ENCODE results near the gene RPL32. TPM values are rescaled to one million over a fixed set of nuclear protein-coding genes. Genes with fewer than 3 reads are reported as not detected.
"Not testable (repeated sequence)": the region's sequence is repeated elsewhere in the genome, so short reads cannot be mapped to it uniquely, and the experiment has no call there.

RPL32 gene
- total RNA-seq, 1 donor from 2014 or later = 1,479 TPM

DNA sequence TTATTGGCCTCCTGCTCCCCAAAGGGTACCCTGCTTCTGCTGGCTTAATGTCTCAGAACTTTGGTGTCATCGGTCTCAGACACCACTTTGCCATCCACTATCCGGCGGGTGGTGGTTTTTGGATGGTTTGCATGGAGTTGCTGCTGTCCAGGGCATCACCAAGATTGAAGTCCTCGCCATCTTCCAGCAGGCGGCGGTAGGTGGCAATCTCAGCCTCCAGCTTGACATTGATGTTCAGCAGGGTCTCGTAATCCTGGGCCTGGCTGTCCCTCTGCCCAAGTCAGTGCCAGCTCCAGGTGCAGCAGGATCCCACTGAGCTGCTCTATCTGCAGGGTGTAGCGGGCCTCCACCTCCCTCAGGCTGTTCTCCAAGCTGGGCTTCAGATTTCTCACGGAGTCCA, 54.0 kb downstream of the RPL32 start:
- not testable (repeated sequence) for H3K36me3 ChIP-seq (ENCODE audit: insufficient read depth, low read length); FAIRE-seq; H3K27ac Mint-ChIP-seq (ENCODE audit: unreplicated experiment); H3K27me3 Mint-ChIP-seq (ENCODE audit: low read depth, unreplicated experiment); H3K9ac ChIP-seq (ENCODE audit: low read length); H3K4me3 ChIP-seq (ENCODE audit: insufficient read depth, low read depth, low read length); DNase-seq (ENCODE audit: low read depth); H3K36me3 Mint-ChIP-seq (ENCODE audit: low read depth, unreplicated experiment); H3K9me3 Mint-ChIP-seq (ENCODE audit: unreplicated experiment); H3K27ac ChIP-seq (ENCODE audit: low read depth, low read length); H2AFZ ChIP-seq (ENCODE audit: low read depth, low read length); H3K4me2 ChIP-seq (ENCODE audit: low read length); H3K27me3 ChIP-seq (ENCODE audit: insufficient read depth, low read length); H3K79me2 ChIP-seq (ENCODE audit: insufficient read depth, low read length); H4K20me1 ChIP-seq (ENCODE audit: insufficient read depth, low read length); H3K4me1 Mint-ChIP-seq (ENCODE audit: low read depth, unreplicated experiment); H3K4me1 ChIP-seq (ENCODE audit: insufficient read depth, low read length); H3K9me3 ChIP-seq (ENCODE audit: insufficient read depth, low read depth, low read length); H3K4me3 Mint-ChIP-seq (ENCODE audit: unreplicated experiment)

DNA sequence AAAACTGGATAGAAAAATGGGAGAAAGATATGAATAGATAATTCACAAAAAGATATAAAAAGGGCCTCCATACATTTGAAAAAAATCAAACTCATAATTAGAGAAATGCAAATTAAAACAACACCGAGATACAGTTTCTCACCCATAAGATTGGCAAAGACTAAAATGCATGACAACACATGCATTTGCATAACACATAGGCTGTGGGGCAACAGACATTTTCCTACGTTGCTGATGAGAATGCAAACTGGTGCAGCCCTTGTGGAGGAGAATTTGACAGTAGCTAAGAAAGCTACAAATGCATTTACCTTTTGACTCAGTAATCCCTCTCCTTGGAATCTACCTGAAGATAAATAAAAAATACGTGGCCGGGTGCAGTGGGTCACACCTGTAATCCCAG, 56.3 kb downstream of the RPL32 start:
- H3K4me3 Mint-ChIP-seq (ENCODE audit: unreplicated experiment) = no peak overlapping the region
- H2AFZ ChIP-seq (ENCODE audit: low read depth, low read length) = no peak overlapping the region
- H3K9me3 ChIP-seq (ENCODE audit: insufficient read depth, low read depth, low read length) = no peaks in the 10 kb centered on the region
- no peaks in the 10 kb centered on the region for H3K79me2 ChIP-seq (ENCODE audit: insufficient read depth, low read length)
- H3K36me3 Mint-ChIP-seq (ENCODE audit: low read depth, unreplicated experiment) = no peaks in the 10 kb centered on the region
- no peak for DNase-seq (ENCODE audit: low read depth)
- H4K20me1 ChIP-seq (ENCODE audit: insufficient read depth, low read length) = no peaks in the 10 kb centered on the region
- no peak overlapping the region for H3K9ac ChIP-seq (ENCODE audit: low read length)
- no peak for FAIRE-seq
- no peak overlapping the region for H3K27ac Mint-ChIP-seq (ENCODE audit: unreplicated experiment)
- no peaks in the 10 kb centered on the region for H3K36me3 ChIP-seq (ENCODE audit: insufficient read depth, low read length)
- no peak overlapping the region for H3K4me2 ChIP-seq (ENCODE audit: low read length)
- TF ChIP-seq, protein P1, sequence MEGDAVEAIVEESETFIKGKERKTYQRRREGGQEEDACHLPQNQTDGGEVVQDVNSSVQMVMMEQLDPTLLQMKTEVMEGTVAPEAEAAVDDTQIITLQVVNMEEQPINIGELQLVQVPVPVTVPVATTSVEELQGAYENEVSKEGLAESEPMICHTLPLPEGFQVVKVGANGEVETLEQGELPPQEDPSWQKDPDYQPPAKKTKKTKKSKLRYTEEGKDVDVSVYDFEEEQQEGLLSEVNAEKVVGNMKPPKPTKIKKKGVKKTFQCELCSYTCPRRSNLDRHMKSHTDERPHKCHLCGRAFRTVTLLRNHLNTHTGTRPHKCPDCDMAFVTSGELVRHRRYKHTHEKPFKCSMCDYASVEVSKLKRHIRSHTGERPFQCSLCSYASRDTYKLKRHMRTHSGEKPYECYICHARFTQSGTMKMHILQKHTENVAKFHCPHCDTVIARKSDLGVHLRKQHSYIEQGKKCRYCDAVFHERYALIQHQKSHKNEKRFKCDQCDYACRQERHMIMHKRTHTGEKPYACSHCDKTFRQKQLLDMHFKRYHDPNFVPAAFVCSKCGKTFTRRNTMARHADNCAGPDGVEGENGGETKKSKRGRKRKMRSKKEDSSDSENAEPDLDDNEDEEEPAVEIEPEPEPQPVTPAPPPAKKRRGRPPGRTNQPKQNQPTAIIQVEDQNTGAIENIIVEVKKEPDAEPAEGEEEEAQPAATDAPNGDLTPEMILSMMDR (IDR thresholded peaks at IDR 0.05; ENCODE audit: insufficient read depth, low read depth, low read length) = no peak
- no peak for TF ChIP-seq EZH2 (IDR thresholded peaks at IDR 0.05; ENCODE audit: insufficient read depth, low read length)
- peaks cover 6% of the 10 kb centered on the region for H3K4me1 Mint-ChIP-seq (ENCODE audit: low read depth, unreplicated experiment)
- no peaks in the 10 kb centered on the region for H3K9me3 Mint-ChIP-seq (ENCODE audit: unreplicated experiment)
- peaks cover 7% of the 10 kb centered on the region for H3K27me3 Mint-ChIP-seq (ENCODE audit: low read depth, unreplicated experiment)
- no peak overlapping the region for H3K27ac ChIP-seq (ENCODE audit: low read depth, low read length)
- H3K4me3 ChIP-seq (ENCODE audit: insufficient read depth, low read depth, low read length) = no peak overlapping the region
- H3K27me3 ChIP-seq (ENCODE audit: insufficient read depth, low read length) = peaks cover 7% of the 10 kb centered on the region
- no peaks in the 10 kb centered on the region for H3K4me1 ChIP-seq (ENCODE audit: insufficient read depth, low read length)

Other genes starting within 250 kb of the RPL32 start
- 74.4 and 80.9 TPM in 2 replicates for gene RAF1, start 177.4 kb downstream of the RPL32 start, total RNA-seq
- 1.3 and 2.0 TPM in 2 replicates for gene TMEM40, start 82.3 kb downstream of the RPL32 start, total RNA-seq
- 3.8 and 4.6 TPM in 2 replicates for gene CAND2, start 44.9 kb downstream of the RPL32 start, total RNA-seq
- 29.5 and 31.0 TPM in 2 replicates for gene IQSEC1, start 231.9 kb upstream of the RPL32 start, total RNA-seq

Data from astrocyte (in vitro differentiated cells and primary cell).